ENCODE measurements around the gene SCN8A.
A peak's percentile ranks its signal among the peaks of the same experiment; 100 is the strongest.
"Not testable (repeated sequence)": the region's sequence is repeated elsewhere in the genome, so short reads cannot be mapped to it uniquely, and the experiment has no call there.

Gene SCN8A

GRCh38 chr12:51591016-51591901 is at the start of gene SCN8A:
Gene SCN8A, plus strand, starts transcription at chr12:51591233. Its CDS starts 71,585 bp downstream, at chr12:51662818.
- peak; percentile 33 for DNase-seq (ENCODE audit: low read depth)

DNA sequence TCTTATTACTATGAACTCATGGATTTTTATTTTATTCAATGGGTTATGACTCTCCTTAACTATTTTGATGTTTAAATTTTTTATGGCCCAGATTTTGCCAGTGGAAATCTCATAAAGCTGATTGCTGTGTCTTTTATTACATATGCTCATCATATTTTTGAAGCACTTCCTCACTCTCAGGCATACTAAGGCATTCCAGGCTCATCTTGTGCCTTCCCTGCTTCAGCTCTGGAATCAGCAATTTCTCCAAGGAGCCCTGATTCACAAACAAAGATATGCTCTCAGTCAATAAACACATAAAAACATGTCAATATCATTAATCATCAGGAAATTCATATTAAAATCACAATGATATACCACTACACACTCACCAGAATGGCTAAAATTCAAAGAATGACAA is 44.9 kb upstream of the SCN8A start:
- no peak for DNase-seq (ENCODE audit: low read depth)

GRCh38 chr12:51547606-51548005 is 43.4 kb upstream of the SCN8A start:
- DNase-seq (ENCODE audit: low read depth), result no peak

DNA sequence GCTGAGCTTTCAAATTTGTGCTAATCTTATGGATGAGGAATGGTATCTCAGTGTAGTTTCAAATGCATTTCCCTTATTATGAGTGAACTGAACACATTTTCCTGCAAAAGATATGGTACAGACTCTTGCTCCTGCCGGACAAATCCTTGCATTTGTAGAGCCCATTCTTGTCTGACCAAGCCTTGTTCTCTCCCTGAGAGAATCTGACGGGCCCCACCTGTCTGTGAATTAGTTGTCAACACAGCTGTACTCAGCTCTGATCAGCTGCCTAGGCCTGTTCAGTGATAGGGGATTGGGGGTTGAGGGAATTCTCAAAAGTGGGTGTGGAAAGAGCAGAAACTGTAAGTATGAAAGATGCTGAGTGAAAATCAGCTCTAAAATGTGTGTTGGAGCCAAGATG is 42.8 kb upstream of the SCN8A start:
- no peak for DNase-seq (ENCODE audit: low read depth)

DNA sequence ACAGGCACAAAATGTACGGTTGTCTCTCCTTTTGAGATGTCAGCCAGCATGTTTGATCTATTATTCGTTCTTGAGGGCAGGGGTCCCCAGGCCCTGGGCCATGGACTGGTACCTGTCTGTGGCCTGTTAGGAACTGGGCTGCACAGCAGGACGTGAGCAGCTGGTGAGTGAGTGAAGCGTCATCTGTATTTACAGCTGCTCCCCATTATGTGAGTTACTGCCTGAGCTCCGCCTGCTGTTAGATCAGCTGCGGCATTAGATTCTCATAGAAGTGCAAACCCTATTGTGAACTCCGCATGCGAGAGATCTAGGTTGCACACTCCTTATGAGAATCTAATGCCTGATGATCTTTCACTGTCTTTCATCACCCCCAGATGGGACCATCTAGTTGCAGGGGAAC is 41.4 kb upstream of the SCN8A start:
- no peak for DNase-seq (ENCODE audit: low read depth)

DNA sequence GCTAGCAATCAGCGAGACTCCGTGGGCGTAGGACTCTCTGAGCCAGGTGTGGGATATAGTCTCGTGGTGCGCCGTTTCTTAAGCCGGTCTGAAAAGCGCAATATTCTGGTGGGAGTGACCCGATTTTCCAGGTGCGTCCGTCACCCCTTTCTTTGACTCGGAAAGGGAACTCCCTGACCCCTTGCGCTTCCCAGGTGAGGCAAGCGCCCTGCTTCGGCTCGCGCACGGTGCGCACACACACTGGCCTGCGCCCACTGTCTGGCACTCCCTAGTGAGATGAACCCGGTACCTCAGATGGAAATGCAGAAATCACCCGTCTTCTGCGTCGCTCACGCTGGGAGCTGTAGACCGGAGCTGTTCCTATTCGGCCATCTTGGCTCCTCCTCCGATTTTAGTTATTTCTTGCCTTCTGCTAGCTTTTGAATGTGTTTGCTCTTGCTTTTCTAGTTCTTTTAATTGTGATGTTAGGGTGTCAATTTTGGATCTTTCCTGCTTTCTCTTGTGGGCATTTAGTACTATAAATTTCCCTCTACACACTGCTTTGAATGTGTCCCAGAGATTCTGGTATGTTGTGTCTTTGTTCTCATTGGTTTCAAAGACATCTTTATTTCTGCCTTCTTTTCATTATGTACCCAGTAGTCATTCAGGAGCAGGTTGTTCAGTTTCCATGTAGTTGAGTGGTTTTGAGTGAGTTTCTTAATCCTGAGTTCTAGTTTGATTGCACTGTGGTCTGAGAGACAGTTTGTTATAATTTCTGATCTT is 22.6 kb upstream of the SCN8A start:
- not testable (repeated sequence) for DNase-seq (ENCODE audit: low read depth)

- DNase-seq (ENCODE audit: low read depth), result no peak
Observed at GRCh38 chr12:51579321-51579850, 11.6 kb upstream of the SCN8A start.

GRCh38 chr12:51589060-51589459 is 2.0 kb upstream of the SCN8A start:
- DNase-seq (ENCODE audit: low read depth), result no peak

GRCh38 chr12:51589557-51590176 is 1.4 kb upstream of the SCN8A start:
- no peak for DNase-seq (ENCODE audit: low read depth)

GRCh38 chr12:51590347-51591015 is 552 bp upstream of the SCN8A start:
- peak; percentile 70 for DNase-seq (ENCODE audit: low read depth)

DNA sequence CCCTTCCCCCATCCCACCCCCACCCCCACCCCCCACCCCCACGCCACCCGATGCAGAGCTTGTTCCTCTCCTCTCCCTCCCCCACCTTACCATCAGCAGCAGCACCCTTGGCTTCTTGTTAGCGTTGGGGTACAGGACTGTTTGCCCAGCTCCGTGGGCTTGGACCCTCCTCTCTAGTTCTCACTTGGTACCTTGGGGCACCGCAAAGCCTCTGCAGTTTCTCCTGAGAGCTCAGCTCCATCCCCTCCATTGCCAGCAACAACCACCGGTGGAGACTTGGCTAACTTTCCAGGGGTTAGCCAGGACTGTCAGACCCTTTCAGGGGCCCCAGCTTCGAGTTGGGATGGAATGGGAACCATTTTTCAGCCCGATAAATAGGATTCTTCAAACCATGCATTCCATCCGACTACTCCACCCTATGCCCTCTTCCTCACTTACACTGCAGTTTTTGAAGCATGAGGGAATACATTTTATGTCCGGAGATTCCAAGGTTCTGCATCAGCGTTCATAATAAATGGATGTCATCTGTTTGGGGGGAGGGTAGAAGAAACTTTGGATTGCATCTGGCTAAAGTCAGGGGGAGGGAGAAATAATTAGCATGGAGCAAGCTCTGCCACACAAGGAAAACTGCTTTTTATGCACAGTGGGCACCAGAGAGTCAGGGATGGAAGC is 1.1 kb downstream of the SCN8A start:
- no peak for DNase-seq (ENCODE audit: low read depth)

- DNase-seq (ENCODE audit: low read depth), result no peak
Observed at GRCh38 chr12:51593021-51593420, 2.0 kb downstream of the SCN8A start.

- peak; percentile 2 for DNase-seq (ENCODE audit: low read depth)
Observed at GRCh38 chr12:51593539-51593938, 2.5 kb downstream of the SCN8A start.

DNA sequence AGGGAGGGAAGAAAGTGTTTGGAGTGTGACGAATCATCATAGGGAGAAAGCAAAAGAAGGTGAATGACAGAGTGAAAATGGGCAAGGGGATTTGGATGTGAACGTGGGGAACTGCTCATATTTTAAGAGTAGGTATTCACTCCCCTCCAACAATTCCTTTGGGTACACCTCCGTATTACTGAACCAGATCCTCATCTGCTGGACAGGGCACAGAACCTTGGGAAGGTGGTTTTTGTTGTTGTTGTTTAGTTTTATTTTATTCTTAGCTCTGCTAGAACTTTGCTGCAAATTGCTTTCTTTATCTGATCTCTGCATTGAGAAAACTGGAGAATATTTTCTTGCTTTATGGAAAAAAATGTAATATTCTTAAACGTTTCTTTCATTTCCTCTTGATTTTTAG is 7.1 kb downstream of the SCN8A start:
- no peak for DNase-seq (ENCODE audit: low read depth)

DNA sequence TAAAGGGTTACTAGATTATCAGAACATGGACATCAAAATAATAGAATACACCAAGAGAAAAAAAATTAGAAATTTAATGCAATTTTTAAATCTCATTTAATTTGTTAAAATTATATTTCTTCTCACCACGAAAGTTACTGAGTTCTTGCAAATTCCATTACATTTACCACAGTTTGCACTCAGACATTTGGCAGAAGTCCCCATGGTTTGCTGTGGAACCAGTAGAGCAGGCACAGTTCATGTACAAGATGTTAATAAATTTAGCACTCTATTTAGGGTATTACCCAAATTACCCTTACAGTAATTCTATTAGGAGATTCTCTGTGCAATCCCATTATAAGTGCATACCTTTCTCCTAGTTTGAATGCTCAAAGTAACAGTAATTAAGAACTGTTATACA is 9.7 kb downstream of the SCN8A start:
- no peak for DNase-seq (ENCODE audit: low read depth)

- DNase-seq (ENCODE audit: low read depth), result no peak
Observed at GRCh38 chr12:51601241-51601640, 10.2 kb downstream of the SCN8A start.

DNA sequence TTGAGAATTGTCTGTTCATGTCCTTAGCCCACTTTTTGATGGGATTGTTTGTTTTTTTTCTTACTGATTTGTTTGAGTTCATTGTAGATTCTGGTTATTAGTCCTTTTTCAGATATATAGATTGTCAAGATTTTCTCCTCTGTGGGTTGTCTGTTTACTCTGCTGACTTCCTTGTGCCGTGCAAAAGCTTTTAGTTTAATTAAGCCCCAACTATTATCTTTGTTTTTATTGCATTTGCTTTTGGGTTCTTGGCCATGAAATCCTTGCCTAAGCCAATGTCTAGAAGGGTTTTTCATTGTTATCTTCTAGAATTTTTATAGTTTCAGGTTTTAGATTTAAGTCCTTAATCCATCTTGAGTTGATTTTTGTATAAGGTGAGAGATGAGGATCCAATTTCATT is 14.9 kb downstream of the SCN8A start:
- DNase-seq (ENCODE audit: low read depth), result not testable (repeated sequence)

DNA sequence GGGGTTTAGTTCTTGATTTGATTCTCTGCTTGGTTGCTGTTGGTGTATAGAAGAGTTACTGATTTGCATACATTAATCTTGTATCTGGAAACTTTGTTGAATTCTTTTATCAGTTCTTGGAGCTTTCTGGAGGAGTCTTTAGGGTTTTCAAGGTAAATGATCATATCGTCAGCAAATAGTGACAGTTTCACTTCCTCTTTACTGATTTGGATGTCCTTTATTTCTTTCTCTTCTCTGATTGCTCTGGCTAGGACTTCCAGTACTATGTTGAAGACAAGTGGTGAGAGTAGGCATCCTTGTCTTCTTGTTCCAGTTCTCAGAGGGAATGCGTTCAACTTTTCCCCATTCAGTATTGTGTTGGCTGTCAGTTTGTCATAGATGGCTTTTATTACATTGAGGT is 16.2 kb downstream of the SCN8A start:
- not testable (repeated sequence) for DNase-seq (ENCODE audit: low read depth)

GRCh38 chr12:51620448-51620847 is 29.4 kb downstream of the SCN8A start:
- DNase-seq (ENCODE audit: low read depth), result no peak

DNA sequence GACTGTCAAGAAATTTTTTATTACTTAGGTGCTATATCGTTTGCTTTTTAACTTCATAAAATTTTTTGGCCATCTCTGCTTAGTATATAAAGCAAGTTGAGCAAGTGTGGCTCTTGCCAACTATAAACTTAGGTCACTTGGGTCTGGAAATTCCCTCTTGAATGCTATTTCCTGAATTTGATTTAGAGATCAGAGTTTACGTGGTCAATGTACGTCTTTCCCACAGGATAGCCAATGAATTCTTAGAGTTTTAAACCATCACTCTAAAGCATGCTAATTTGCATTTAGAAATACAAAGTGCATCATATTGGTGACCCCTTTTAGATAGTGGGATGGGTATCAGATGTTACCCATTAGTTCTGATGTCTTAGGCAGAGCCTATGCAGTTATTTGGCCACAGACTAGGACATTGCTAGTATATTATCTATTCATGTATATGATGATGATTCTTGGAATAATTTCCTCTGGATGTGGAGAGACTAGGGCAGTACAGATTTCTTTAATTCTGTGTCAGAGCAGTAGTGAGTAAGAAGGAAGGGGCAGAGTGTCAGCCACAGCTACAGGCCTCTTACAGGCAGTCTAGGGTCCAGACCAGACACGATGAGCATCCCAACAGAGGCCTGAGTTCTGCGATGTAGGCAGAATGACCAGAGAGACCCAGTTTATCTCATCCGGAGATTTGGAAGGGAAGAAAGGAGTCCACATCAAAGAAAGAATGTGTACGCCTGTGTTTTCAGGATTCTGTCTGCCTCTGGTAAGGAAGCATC is 30.3 kb downstream of the SCN8A start:
- DNase-seq (ENCODE audit: low read depth), result no peak

GRCh38 chr12:51622564-51622963 is 31.5 kb downstream of the SCN8A start:
- DNase-seq (ENCODE audit: low read depth), result no peak
